HG03064 (cell line): ENCODE results near the gene TNRC6B.
"Not testable (repeated sequence)": the region's sequence is repeated elsewhere in the genome, so short reads cannot be mapped to it uniquely, and the experiment has no call there.

Source experiments
- ATAC-seq: cut with Tn5 transposase; IDR thresholded peaks from one replicate; pipeline ENCODE4 v1.9.1; 2021; ENCODE audit warnings: low read depth; ENCODE audit not compliant: unreplicated experiment

TNRC6B gene, protein sequence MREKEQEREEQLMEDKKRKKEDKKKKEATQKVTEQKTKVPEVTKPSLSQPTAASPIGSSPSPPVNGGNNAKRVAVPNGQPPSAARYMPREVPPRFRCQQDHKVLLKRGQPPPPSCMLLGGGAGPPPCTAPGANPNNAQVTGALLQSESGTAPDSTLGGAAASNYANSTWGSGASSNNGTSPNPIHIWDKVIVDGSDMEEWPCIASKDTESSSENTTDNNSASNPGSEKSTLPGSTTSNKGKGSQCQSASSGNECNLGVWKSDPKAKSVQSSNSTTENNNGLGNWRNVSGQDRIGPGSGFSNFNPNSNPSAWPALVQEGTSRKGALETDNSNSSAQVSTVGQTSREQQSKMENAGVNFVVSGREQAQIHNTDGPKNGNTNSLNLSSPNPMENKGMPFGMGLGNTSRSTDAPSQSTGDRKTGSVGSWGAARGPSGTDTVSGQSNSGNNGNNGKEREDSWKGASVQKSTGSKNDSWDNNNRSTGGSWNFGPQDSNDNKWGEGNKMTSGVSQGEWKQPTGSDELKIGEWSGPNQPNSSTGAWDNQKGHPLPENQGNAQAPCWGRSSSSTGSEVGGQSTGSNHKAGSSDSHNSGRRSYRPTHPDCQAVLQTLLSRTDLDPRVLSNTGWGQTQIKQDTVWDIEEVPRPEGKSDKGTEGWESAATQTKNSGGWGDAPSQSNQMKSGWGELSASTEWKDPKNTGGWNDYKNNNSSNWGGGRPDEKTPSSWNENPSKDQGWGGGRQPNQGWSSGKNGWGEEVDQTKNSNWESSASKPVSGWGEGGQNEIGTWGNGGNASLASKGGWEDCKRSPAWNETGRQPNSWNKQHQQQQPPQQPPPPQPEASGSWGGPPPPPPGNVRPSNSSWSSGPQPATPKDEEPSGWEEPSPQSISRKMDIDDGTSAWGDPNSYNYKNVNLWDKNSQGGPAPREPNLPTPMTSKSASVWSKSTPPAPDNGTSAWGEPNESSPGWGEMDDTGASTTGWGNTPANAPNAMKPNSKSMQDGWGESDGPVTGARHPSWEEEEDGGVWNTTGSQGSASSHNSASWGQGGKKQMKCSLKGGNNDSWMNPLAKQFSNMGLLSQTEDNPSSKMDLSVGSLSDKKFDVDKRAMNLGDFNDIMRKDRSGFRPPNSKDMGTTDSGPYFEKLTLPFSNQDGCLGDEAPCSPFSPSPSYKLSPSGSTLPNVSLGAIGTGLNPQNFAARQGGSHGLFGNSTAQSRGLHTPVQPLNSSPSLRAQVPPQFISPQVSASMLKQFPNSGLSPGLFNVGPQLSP (N-terminal part only)

DNA sequence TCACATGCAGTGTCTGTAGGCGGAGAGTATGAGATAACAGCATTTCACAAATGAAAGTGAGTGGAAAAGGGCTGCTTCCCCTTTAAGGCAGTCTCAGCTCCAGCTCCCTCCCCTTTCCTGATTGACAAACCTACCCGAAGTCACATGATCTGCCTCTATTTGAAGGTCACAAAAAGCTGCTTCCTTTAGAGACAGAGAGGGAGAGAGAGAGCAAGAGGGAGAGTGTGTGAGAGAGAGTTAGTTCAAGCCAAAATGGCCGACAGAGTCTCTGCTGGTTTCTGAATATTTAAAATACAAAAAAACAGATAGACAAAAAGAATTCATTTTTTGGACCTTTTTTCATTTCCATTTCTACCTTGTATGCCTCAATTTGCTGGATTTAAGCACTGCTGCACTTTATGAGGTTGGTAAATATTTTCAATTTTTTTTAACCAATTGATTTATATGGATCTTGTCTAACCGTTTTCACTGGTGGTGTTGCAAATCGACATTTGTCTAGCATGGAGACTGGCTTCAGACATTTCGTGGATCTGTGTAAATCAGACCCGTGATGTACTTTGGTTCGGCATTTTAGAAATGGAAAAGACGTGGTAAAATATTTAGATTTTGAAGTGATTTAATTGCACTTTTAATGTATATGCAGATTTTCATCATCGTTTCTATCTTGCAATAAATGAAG, at the start of gene TNRC6B:
Gene TNRC6B, plus strand, starts transcription at position 188 of the 679 bp plus-strand sequence. Its CDS starts 211 bp downstream, at position 399.
- peak; percentile 65 for ATAC-seq

DNA sequence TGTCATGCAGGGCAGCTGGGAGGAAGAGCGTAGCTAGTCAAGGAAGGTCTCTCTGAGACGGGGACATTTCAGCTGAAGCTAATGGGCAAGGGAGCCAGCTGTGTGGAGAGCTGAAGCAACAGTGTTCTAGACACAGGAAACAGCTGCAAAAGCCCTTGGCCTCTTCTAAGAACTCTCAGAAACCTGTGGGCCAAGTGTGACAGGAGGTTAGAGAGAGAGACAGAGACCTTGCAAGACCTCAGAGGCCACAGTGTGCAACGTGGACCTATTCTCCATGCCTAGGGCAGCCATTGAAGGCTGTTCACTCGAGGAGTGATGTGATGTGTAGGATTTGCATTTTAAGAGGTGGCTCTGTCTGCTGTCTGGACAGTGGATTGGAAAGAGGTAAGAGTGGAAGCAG, 48.7 kb upstream of the TNRC6B start:
- ATAC-seq = no peak

DNA sequence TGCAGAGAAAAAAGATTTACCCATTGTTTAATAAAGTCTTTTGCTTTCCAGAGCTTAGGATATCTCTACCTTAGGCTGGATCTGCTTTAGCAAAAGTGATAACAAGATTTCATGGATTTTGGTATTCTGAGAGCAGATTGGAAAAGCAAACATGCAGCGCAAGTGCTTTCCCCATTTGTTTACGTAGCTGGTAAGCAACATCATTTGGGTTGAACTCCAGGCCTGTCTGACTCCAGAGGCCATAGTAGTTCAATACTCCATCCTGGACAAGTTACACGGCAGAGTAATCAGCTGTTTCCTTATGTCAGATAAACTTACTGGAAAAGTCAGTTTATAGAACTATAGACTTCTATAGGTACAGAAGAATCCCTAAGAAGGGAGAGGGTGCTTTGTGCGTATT, 40.6 kb upstream of the TNRC6B start:
- ATAC-seq = no peak

- ATAC-seq = no peak
Observed at GRCh38 chr22:40138866-40139265, 38.9 kb upstream of the TNRC6B start.

GRCh38 chr22:40147388-40148176, 30.1 kb upstream of the TNRC6B start:
- no peak for ATAC-seq

DNA sequence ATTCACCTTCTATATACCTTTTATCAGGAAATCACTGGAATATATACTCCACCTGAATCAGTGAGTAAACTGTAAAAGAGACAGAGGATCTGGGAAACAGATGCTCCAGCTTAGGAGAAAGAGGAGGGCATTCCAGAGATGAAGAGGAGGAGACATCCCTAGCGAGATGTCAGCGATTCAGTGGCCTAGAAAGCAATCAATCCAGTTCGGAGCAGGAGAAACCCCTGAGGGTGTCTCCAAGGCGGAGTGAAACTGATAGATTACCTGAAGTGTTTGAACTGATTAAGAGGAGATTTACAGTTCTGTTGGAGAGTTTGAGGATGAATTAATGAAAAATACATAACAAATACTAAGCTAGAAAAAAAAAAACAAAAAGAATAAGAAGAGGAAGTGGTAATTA, 24.5 kb upstream of the TNRC6B start:
- ATAC-seq = no peak

GRCh38 chr22:40153705-40154104, 24.0 kb upstream of the TNRC6B start:
- ATAC-seq = no peak

- no peak for ATAC-seq
Observed at GRCh38 chr22:40156001-40156516, 21.7 kb upstream of the TNRC6B start.

DNA sequence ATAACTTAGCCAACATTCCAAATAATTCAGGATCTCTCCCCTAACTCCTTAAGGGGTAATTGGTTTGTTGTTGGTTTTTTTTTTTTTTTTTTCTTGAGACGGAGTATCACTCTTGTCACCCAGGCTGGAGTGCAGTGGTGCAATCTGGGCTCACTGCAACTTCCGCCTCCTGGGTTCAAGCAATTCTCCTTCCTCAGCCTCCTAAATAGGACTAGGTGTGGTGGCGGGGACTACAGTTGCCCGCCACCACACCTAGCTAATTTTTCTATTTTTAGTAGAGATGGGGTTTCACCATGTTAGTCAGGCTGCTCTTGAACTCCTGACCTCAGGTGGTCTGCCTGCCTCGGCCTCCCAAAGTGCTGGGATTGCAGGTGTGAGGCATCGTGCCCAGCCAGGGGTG, 21.0 kb upstream of the TNRC6B start:
- not testable (repeated sequence) for ATAC-seq

DNA sequence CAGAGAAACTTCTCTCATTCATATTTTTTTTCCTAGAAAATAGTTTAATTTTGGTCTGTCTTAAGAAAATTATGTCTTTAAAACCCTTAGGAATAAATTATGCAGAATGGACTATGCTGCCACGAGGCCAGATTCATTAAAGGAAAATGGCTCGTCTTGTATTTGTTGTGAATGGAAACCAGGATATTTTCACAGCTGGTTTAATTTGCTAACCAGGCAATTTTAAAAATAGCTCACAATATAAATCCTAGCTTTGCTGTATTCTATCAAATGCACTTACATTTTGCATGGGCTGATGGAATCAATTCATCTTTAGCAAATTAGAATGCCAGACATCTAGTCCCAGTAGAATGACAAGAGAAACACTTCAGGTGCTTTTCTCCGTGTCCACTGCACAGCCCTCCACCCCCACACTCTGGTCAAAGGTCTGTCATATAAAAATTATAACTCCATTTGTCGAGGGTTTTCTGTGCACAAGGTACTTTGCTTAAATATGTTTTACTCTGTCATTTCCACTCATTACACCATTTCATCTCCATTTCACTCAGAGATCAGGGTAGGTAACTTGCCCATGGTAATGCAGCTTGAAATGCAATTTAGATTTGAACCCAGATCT, 20.3 kb upstream of the TNRC6B start:
- no peak for ATAC-seq

DNA sequence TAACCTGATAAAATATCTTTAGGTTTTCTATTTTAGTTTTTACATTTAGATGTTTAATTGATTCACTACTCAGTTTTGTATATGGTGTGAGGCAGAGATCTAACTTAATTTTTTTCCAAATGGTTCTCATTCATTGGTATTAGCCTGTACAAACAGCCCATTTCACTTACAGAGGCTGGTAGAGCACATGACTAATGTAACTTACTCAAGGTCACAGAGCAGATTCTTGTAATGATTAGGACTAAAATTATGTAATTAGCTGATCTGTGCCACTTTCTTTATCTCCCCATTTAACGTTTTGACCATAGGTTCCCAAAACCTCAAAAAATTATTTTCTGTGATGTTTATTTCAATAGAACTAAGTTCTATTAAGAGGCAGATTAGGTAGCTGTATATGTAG, 16.5 kb upstream of the TNRC6B start:
- no peak for ATAC-seq

- not testable (repeated sequence) for ATAC-seq
Observed at GRCh38 chr22:40165537-40165936, 12.2 kb upstream of the TNRC6B start.

GRCh38 chr22:40175611-40176244, 2.0 kb upstream of the TNRC6B start:
- no peak for ATAC-seq

- ATAC-seq = no peak
Observed at GRCh38 chr22:40176921-40177737, 596 bp upstream of the TNRC6B start.

GRCh38 chr22:40178417-40179409, 988 bp downstream of the TNRC6B start:
- no peak for ATAC-seq

- ATAC-seq = no peak
Observed at GRCh38 chr22:40179526-40179925, 1.8 kb downstream of the TNRC6B start.
